ENCODE data around the gene TMEM95.

- TF ChIP-seq POLR2A (IDR thresholded peaks at IDR 0.05; ENCODE audit: borderline replicate concordance, extremely low read depth, insufficient read depth, insufficient read length) (no peak), MAX (IDR thresholded peaks at IDR 0.05) (no peak), CTCF (IDR thresholded peaks at IDR 0.05 in 2 of 3, conservative IDR thresholded peaks at IDR 0.05 in 1 of 3; ENCODE audit: borderline replicate concordance in 1 of 3, insufficient read depth in 1 of 3, low read depth in 2 of 3, low read length in 2 of 3) (no peak), REST (IDR thresholded peaks at IDR 0.05; ENCODE audit: low read depth) (no peak), EZH2 (IDR thresholded peaks at IDR 0.05) (no peak), YY1 (IDR thresholded peaks at IDR 0.05; ENCODE audit: extremely low read depth, insufficient replicate concordance, low read depth, low read length) (no peak), ZBTB33 (IDR thresholded peaks at IDR 0.05; ENCODE audit: extremely low read depth, insufficient replicate concordance, low read length) (no peak), POLR2AphosphoS5 (IDR thresholded peaks at IDR 0.05; ENCODE audit: low read depth, low read length) (no peak), ATF3 (IDR thresholded peaks at IDR 0.05) (no peak), TCF7L2 (IDR thresholded peaks at IDR 0.05; ENCODE audit: borderline replicate concordance, extremely low read depth, insufficient read depth, insufficient read length) (no peak), RAD21 (IDR thresholded peaks at IDR 0.05; ENCODE audit: low read depth) (no peak), SP1 (IDR thresholded peaks at IDR 0.05; ENCODE audit: low read depth) (no peak), JUND (IDR thresholded peaks at IDR 0.05) (no peak)
These were observed 27.5 kb upstream of the TMEM95 start for GRCh38 chr17:7327501-7327900.
